Spinal cord (tissue), 10 donors: Measurements from ENCODE around the gene DHRS3. TPM values are rescaled to one million over a fixed set of nuclear protein-coding genes. Genes with fewer than 3 reads are reported as not detected.

ENCODE experiments used
- DNase-seq, 6 donors: peaks; one replicate each; pipeline versions ENCODE4 v3.0.0 to v3.0.0-alpha.2; 2013 to 2015; ENCODE audit warnings: low spot score in 6 of 6, low read depth in 4 of 6
- H3K27ac ChIP-seq: one replicate; pipeline ENCODE4 v1.5.1; 2013; ENCODE audit warnings: low read depth, low read length, control low read depth
- H3K27me3 ChIP-seq: one replicate; pipeline ENCODE4 v1.6.1; 2013; ENCODE audit warnings: low read length; ENCODE audit not compliant: control insufficient read depth, insufficient read depth
- H3K36me3 ChIP-seq: one replicate; pipeline ENCODE4 v1.6.1; 2013; ENCODE audit warnings: low read length; ENCODE audit not compliant: control insufficient read depth, insufficient read depth
- H3K4me1 ChIP-seq: one replicate; pipeline ENCODE4 v1.6.1; 2013; ENCODE audit warnings: low read length; ENCODE audit not compliant: control insufficient read depth, insufficient read depth
- H3K4me3 ChIP-seq: one replicate; pipeline ENCODE4 v1.5.1; 2013; ENCODE audit warnings: low read depth, low read length, control low read depth
- H3K9me3 ChIP-seq: one replicate; pipeline ENCODE4 v1.6.1; 2013; ENCODE audit warnings: low read length; ENCODE audit not compliant: control insufficient read depth, insufficient read depth
- WGBS: methylation state at CpG from one replicate; pipeline ENCODE4 v1.1.5; 2013; ENCODE audit warnings: missing lambda C conversion rate; ENCODE audit not compliant: insufficient coverage; 5-methylcytosine and 5-hydroxymethylcytosine counted together
- polyA plus RNA-seq, 2 donors: library from polyadenylated mRNA; unstranded; fragments of 120-200 nt; gene quantifications; one replicate each; pipeline ENCODE4 v1.2.1, GENCODE V29; 2013; ENCODE audit not compliant: insufficient read length in 2 of 2
- total RNA-seq, 2 donors: library from RNA; depleted of rRNA in 1 of 2; stranded (reverse); fragments of 120-200 nt in 1 of 2; fragments of >200 nt in 1 of 2; gene quantifications; one replicate each; pipeline versions ENCODE4 v1.2.3 to v1.2.4, GENCODE V29; 2013 to 2014
- donor health status: healthy.

Gene DHRS3
- total and polyA plus RNA-seq, 4 donors, result 22.1 to 160 (median 73.3) TPM

DNA sequence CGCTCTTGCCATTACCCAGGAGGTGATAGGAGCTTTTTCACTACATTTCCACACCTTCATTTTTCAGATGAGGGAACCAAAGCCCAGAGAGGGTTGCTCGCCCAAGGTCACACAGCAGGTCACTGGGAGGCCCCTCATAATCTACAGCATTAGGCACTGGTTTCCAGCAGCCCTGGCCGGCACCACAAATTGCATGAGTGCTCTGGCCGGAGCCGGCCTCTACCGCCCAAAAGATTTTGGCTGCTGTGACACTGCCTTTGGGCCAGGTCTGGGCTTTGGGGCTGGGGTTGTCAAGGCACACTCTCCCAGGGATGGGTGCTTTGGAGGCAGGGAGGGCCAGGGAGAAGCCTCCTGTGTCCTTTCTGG is 15.4 kb downstream of the DHRS3 start:
- Histone ChIP-seq H3K36me3 (no peaks in the 10 kb centered on the region), H3K27me3 (no peaks in the 10 kb centered on the region), H3K4me3 (no peak overlapping the region), H3K4me1 (peaks cover 60% of the 10 kb centered on the region), H3K9me3 (no peaks in the 10 kb centered on the region), H3K27ac (no peak overlapping the region)
- 70% methylated on average over 6 of the region's 6 CpGs for WGBS
- no peak for DNase-seq

- H3K36me3 ChIP-seq, result no peaks in the 10 kb centered on the region
- no peak overlapping the region for H3K4me3 ChIP-seq
- H3K9me3 ChIP-seq, result no peaks in the 10 kb centered on the region
- H3K27ac ChIP-seq, result peak overlapping the region; percentile 40
- no peaks in the 10 kb centered on the region for H3K27me3 ChIP-seq
- 57% methylated on average over 11 of the region's 13 CpGs for WGBS
- DNase-seq, result peak in 1 of 6 donors; percentile 16
- peaks cover 64% of the 10 kb centered on the region for H3K4me1 ChIP-seq
These were observed 16.0 kb downstream of the DHRS3 start for GRCh38 chr1:12601700-12602658.

GRCh38 chr1:12600880-12601633 is 17.0 kb downstream of the DHRS3 start:
- H3K4me1 ChIP-seq, result peaks cover 73% of the 10 kb centered on the region
- WGBS, result 81% methylated on average over 7 of the region's 9 CpGs

GRCh38 chr1:12600335-12600734 is 17.7 kb downstream of the DHRS3 start:
- no peak overlapping the region for H3K27ac ChIP-seq

More at GRCh38 chr1:12600880-12601633, 17.0 kb downstream of the DHRS3 start:
- no peaks in the 10 kb centered on the region for H3K9me3 ChIP-seq
- no peaks in the 10 kb centered on the region for H3K36me3 ChIP-seq
- H3K4me3 ChIP-seq, result no peak overlapping the region
- no peaks in the 10 kb centered on the region for H3K27me3 ChIP-seq
- no peak for DNase-seq
- peak overlapping the region; percentile 40 for H3K27ac ChIP-seq

GRCh38 chr1:12599657-12600056 is 18.4 kb downstream of the DHRS3 start:
- DNase-seq, result no peak
- WGBS, result 50% methylated on average over 5 of the region's 5 CpGs
- Histone ChIP-seq H3K27ac (no peak overlapping the region), H3K4me1 (peaks cover 85% of the 10 kb centered on the region), H3K36me3 (no peaks in the 10 kb centered on the region), H3K9me3 (no peaks in the 10 kb centered on the region), H3K4me3 (no peak overlapping the region), H3K27me3 (no peaks in the 10 kb centered on the region)

More at GRCh38 chr1:12600335-12600734, 17.7 kb downstream of the DHRS3 start:
- Histone ChIP-seq H3K36me3 (no peaks in the 10 kb centered on the region), H3K4me1 (peaks cover 81% of the 10 kb centered on the region), H3K9me3 (no peaks in the 10 kb centered on the region), H3K27me3 (no peaks in the 10 kb centered on the region), H3K4me3 (no peak overlapping the region)
- 58% methylated on average over 4 of the region's 7 CpGs for WGBS
- DNase-seq, result no peak

GRCh38 chr1:12598974-12599373 is 19.0 kb downstream of the DHRS3 start:
- DNase-seq, result peak in 1 of 6 donors; percentile 52
- H3K4me3 ChIP-seq, result no peak overlapping the region
- no peaks in the 10 kb centered on the region for H3K27me3 ChIP-seq
- peaks cover 89% of the 10 kb centered on the region for H3K4me1 ChIP-seq
- H3K27ac ChIP-seq, result peak overlapping the region; percentile 22
- 36% methylated on average over 5 of the region's 6 CpGs for WGBS
- no peaks in the 10 kb centered on the region for H3K36me3 ChIP-seq
- H3K9me3 ChIP-seq, result no peaks in the 10 kb centered on the region

- peaks cover 91% of the 10 kb centered on the region for H3K4me1 ChIP-seq
- H3K27me3 ChIP-seq, result no peaks in the 10 kb centered on the region
- WGBS, result 87% methylated on average over 6 of the region's 10 CpGs
- no peaks in the 10 kb centered on the region for H3K9me3 ChIP-seq
- no peak overlapping the region for H3K4me3 ChIP-seq
- H3K27ac ChIP-seq, result peak overlapping the region; percentile 42
- H3K36me3 ChIP-seq, result no peaks in the 10 kb centered on the region
- no peak for DNase-seq
These were observed 20.2 kb downstream of the DHRS3 start for GRCh38 chr1:12597792-12598191.

DNA sequence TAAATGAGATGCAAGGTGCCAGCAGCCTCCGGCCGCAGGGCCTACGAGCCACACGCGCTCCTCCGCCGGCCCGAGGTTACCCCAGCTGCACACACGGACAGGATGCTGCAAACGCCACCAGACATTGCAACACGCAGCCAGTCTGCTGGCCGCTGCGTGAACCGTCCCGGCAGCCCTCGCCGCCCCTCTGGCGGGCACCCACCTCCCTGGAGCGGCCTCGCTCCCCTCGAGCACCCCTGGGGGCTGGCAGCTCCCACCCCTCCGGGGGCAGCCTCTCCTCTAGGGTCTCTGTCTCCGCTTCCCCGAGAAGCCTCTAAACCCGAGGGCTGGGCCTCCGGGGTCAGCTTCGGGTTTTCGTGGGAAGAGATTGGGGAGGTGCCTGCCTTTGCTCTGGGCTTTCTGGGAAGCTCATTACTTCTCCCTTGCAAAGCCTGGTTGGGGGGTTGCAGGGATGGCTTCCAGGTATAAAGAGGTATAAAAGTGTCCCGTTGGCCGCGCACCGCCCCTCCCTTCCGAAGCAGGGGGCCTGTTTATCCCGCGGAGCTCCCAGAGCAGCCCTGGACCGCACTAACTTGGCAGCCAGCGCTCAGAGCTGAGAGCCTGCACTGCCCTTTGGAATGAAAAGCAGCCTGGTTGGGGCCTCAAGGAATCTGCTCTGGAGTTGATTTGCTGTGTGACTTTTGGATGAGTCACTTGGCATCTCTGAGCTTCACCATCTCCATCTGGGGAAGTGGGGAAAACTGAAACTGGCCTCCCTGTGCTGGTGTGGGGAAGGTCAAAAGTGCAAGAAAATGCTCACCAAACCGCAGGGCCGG is 21.8 kb downstream of the DHRS3 start:
- peaks cover 86% of the 10 kb centered on the region for H3K4me1 ChIP-seq
- peaks cover 8% of the 10 kb centered on the region for H3K36me3 ChIP-seq
- peak overlapping the region; percentile 85 for H3K27ac ChIP-seq
- H3K4me3 ChIP-seq, result peak overlapping the region; percentile 20
- no peaks in the 10 kb centered on the region for H3K9me3 ChIP-seq
- H3K27me3 ChIP-seq, result no peaks in the 10 kb centered on the region
- peak in 2 of 6 donors; percentile 62 to 75 for DNase-seq
- WGBS, result 8% methylated on average over 33 of the region's 39 CpGs

- Histone ChIP-seq H3K4me3 (peak overlapping the region; percentile 20), H3K9me3 (no peaks in the 10 kb centered on the region), H3K27ac (peak overlapping the region; percentile 85), H3K27me3 (no peaks in the 10 kb centered on the region), H3K36me3 (peaks cover 8% of the 10 kb centered on the region), H3K4me1 (peaks cover 84% of the 10 kb centered on the region)
- DNase-seq, result no peak
- 2% methylated on average over 18 of the region's 18 CpGs for WGBS
These were observed 22.3 kb downstream of the DHRS3 start for GRCh38 chr1:12595757-12596006.
